GM12872 (cell line): ENCODE results near the gene GDPD4.

Experiments used
- TF ChIP-seq, protein P1 (sequence below): IDR thresholded peaks from 3 replicates; pipeline ENCODE4 v1.5.1; 2011; ENCODE audit warnings: low read depth, mild to moderate bottlenecking, low read length, moderate library complexity; ENCODE audit not compliant: insufficient read depth

The GDPD4 gene

DNA sequence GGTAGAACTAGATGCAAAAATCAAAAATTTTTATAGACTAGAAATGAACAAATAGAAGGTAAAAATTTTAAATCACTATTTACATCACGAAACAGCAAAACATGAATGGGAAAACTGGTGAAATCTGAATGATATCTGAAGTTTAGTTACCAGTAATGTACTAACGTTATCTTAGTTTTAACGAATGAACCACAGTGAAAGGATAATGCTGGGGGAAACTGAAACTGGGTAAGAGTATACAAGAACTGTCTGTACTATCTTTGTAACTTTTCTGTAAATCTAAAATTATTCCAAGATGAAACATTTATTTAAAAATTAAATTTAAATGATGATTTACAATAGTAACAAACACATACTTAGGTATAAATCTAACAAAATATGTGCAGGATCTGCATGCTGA, 7.4 kb downstream of the GDPD4 start:
- TF ChIP-seq, protein P1, sequence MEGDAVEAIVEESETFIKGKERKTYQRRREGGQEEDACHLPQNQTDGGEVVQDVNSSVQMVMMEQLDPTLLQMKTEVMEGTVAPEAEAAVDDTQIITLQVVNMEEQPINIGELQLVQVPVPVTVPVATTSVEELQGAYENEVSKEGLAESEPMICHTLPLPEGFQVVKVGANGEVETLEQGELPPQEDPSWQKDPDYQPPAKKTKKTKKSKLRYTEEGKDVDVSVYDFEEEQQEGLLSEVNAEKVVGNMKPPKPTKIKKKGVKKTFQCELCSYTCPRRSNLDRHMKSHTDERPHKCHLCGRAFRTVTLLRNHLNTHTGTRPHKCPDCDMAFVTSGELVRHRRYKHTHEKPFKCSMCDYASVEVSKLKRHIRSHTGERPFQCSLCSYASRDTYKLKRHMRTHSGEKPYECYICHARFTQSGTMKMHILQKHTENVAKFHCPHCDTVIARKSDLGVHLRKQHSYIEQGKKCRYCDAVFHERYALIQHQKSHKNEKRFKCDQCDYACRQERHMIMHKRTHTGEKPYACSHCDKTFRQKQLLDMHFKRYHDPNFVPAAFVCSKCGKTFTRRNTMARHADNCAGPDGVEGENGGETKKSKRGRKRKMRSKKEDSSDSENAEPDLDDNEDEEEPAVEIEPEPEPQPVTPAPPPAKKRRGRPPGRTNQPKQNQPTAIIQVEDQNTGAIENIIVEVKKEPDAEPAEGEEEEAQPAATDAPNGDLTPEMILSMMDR, result no peak

DNA sequence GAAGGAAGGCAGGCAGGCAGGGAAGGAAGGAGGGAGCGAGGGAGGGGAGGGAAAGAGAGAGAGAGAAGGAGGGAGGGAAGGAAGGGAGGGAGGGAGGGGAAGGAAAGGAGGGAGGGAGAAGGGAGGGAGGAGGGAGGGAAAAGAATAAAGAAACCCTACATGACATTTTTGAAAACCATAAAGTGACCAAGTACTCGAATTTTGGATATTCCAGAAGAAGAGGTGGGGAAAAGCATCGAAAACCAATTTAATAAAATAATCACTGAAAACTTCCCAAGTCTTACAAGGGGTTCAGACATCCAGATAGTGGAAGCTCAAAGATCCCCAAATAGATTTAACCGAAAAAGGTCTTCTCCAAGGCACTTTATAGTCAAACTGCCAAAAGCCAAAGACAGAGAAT, 11.7 kb downstream of the GDPD4 start:
- TF ChIP-seq, protein P1, result no peak

DNA sequence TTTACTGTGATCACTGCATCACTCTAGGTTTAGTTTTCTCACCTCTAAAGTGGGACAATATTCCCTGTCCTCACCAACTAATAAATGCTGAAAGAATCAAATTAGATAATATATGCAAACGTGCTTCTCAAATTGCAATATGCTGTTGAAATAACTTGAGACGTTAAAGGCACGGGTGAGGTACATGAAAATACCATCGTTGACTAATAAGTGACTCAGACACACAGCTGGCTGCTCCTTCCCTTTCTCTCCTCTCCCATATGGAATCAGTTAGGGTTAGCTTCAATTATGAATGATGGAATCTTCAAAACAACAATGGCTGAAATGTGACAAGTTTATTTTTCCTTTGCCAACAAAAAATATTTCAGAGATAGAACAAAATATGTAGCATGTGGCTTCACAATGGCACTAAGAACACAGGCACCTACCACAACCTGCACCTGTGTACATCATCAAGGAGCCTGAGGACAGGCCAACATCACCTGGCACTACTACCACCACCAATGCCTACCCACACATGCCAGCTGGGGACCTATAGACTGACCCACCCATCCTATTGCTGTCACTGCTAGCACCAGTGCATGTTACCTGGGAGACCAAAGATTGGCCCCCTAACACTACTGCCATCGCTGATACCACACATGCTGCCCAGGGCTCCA, 13.7 kb downstream of the GDPD4 start:
- TF ChIP-seq, protein P1, result no peak

DNA sequence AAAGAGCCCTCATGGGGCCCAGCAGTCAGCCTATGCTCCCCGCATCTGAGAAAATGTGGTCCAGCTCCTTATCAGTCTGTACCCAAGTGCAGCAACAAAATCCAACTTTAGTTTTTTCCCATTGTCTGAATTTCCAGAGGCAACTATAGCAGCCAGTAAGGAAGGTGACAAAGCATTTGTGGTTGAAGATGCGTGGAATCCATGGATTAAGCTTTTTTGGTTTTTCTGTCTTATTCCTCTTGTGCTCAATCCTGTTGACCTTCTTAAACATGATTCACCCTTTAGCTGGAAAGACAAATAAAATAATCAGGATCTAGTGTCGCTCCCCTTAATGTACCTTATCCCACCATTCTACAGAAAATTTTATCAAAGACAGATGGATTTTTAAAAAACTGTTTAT, 14.3 kb downstream of the GDPD4 start:
- TF ChIP-seq, protein P1, result no peak

DNA sequence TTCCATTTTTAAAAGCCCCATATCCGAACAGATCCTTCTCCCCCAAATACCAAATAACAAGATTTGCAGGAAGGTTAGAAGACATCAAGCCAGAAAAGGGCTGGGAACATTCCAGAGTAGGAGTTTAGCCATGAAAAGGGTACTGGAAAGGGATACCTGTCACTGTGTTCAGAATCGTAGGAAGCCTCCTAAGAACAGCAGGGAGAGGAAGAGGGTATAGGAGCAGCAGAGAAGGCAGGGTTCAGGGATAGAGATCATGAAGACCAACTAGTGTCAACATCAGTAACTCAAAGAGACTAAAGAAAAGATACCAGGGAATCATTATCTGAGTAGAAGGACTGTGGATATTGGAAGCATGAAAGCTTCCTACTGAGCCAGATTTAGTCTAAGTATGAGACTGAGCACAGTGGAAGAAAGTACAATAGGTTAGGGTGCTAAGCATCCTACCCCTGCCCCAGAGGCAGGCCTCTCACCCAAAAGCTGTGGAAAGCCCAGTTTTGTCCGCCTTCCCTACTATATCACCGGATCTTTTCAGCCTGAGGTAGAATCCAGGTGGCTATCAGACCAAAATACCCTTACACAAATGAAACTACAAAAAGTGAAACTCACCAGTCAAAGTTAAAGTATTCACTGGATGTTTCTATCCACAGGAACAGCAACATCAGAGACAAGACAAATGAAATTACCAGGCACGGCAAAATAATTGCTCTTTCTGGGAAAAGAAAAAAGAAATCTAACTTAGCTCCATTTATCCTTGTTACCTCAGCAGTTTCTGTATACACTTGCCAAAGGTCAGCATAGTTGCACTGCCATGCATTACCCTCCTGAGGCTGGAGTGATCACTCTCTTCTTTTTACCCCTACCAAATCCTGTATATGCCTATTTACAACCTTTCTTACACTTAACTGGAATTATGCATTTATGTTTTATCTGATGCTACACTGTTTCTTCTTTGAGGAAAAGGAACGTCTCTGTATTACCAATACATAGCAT, 16.7 kb downstream of the GDPD4 start:
- TF ChIP-seq, protein P1, result no peak

DNA sequence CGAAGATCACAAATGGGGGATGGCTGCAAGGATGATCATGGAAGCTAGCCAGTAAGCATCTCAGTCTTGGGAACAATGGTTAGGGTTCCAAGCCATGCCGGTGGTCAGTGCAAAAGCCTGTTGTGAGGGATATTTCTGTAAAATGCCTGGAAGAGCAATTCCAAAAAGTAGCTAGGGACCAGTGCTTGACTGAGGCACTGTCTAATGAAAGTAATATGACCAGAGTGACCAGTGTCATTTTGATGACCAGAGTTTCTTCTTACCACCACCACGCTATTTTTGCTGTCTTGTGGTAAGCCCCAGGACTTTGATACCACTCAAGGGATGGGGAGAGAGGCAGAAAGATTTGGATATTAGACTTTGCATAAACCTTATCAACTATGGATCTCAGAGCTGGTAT, 18.4 kb downstream of the GDPD4 start:
- TF ChIP-seq, protein P1, result no peak
